Endodermal cell (in vitro differentiated cells): Measurements from ENCODE around the gene MIGA2. TPM values are rescaled to one million over a fixed set of nuclear protein-coding genes. Genes with fewer than 3 reads are reported as not detected.

ENCODE experiments used
- DNase-seq: peaks from one replicate; pipeline ENCODE4 v3.0.0-alpha.2; 2017
- H3K27ac ChIP-seq: 2 replicates; pipeline ENCODE4 v1.5.1; 2013; ENCODE audit warnings: mild to moderate bottlenecking, low read depth, low read length, moderate library complexity
- H3K27me3 ChIP-seq: 2 replicates; pipeline ENCODE4 v1.6.1; 2013; ENCODE audit warnings: mild to moderate bottlenecking, low read length, moderate library complexity; ENCODE audit not compliant: insufficient read depth, control insufficient read depth, poor library complexity, severe bottlenecking
- H3K36me3 ChIP-seq: 2 replicates; pipeline ENCODE4 v1.7.0; 2013; ENCODE audit warnings: mild to moderate bottlenecking, low read length, moderate library complexity; ENCODE audit not compliant: control insufficient read depth, insufficient read depth
- H3K4me1 ChIP-seq: one replicate; pipeline ENCODE4 v1.7.0; 2013; ENCODE audit warnings: low read length; ENCODE audit not compliant: control insufficient read depth, insufficient read depth
- H3K4me3 ChIP-seq: 2 replicates; pipeline ENCODE4 v1.5.1; 2013; ENCODE audit warnings: mild to moderate bottlenecking, low read length, moderate library complexity
- H3K9ac ChIP-seq: 2 replicates; pipeline ENCODE4 v1.6.1; 2013; ENCODE audit warnings: mild to moderate bottlenecking, low read length, moderate library complexity; ENCODE audit not compliant: poor library complexity, severe bottlenecking; ENCODE audit errors: extremely low read depth
- H3K9me3 ChIP-seq: 2 replicates; pipeline ENCODE4 v1.6.1; 2013; ENCODE audit warnings: mild to moderate bottlenecking, low read length, moderate library complexity; ENCODE audit not compliant: control insufficient read depth
- H3K27ac Mint-ChIP-seq: 2 replicates; pipeline ENCODE4 v1.8.0; 2020; ENCODE audit warnings: mixed read lengths
- H3K27me3 Mint-ChIP-seq: 2 replicates; pipeline ENCODE4 v1.8.0; 2021; ENCODE audit warnings: mild to moderate bottlenecking, mixed read lengths; ENCODE audit not compliant: insufficient read depth
- H3K36me3 Mint-ChIP-seq: 2 replicates; pipeline ENCODE4 v1.8.0; 2020; ENCODE audit warnings: low read depth, mixed read lengths
- H3K4me1 Mint-ChIP-seq: 2 replicates; pipeline ENCODE4 v1.8.0; 2020; ENCODE audit warnings: mixed read lengths
- H3K4me3 Mint-ChIP-seq: 2 replicates; pipeline ENCODE4 v1.8.0; 2020; ENCODE audit warnings: mild to moderate bottlenecking, moderate library complexity, mixed read lengths
- H3K9me3 Mint-ChIP-seq: 2 replicates; pipeline ENCODE4 v1.8.0; 2020; ENCODE audit warnings: mild to moderate bottlenecking, mixed read lengths
- CTCF ChIP-seq: fragments of 200-600 bp; sonication (generic); conservative IDR thresholded peaks from 2 replicates; pipeline ENCODE4 v1.5.0; 2021; ENCODE audit warnings: antibody characterized with exemption, mild to moderate bottlenecking
- WGBS, 2 experiments: methylation state at CpG; one replicate each; pipeline versions ENCODE4 v1.1.5 to v1.1.7; 2013; ENCODE audit warnings: missing lambda C conversion rate in 2 of 2, mixed read lengths in 1 of 2; ENCODE audit not compliant: insufficient coverage in 1 of 2, insufficient read length in 1 of 2; 5-methylcytosine and 5-hydroxymethylcytosine counted together
- total RNA-seq, 2 donors: library from RNA; stranded (reverse); fragmentation: NEBNext Ultra II Directional in 1 of 2; extraction: Animal tissue kit (Norgen Biotek cat#: 25700) in 1 of 2; gene quantifications; 2 replicates in 1 of 2; 3 replicates in 1 of 2; pipeline ENCODE4 v1.2.1, GENCODE V29; 2021

MIGA2 gene
- total RNA-seq, 2 donors from 2014 or later: 41.4 to 41.5 TPM

- Mint-ChIP-seq H3K36me3 (peaks cover 35% of the 10 kb centered on the region), H3K4me3 (no peak overlapping the region), H3K4me1 (no peaks in the 10 kb centered on the region), H3K27ac (no peak overlapping the region), H3K9me3 (no peaks in the 10 kb centered on the region), H3K27me3 (no peaks in the 10 kb centered on the region)
- no peaks in the 10 kb centered on the region for H3K9me3 ChIP-seq
- H3K9ac ChIP-seq: no peak overlapping the region
- no peak for TF ChIP-seq CTCF
- DNase-seq: no peak
- 86 to 95% methylated on average over 9 to 11 of the region's 11 CpGs for WGBS, 2 experiments
- H3K27ac ChIP-seq: no peak overlapping the region
- H3K27me3 ChIP-seq: no peaks in the 10 kb centered on the region
- no peak overlapping the region for H3K4me3 ChIP-seq
- H3K36me3 ChIP-seq: peaks cover 29% of the 10 kb centered on the region
- H3K4me1 ChIP-seq: no peaks in the 10 kb centered on the region
Measured at GRCh38 chr9:129013674-129014073, 22.8 kb upstream of the MIGA2 start.

- Mint-ChIP-seq H3K27me3 (no peaks in the 10 kb centered on the region), H3K4me1 (no peaks in the 10 kb centered on the region), H3K36me3 (peaks cover 39% of the 10 kb centered on the region), H3K9me3 (no peaks in the 10 kb centered on the region), H3K4me3 (no peak overlapping the region), H3K27ac (no peak overlapping the region)
- TF ChIP-seq CTCF: no peak
- Histone ChIP-seq H3K4me3 (no peak overlapping the region), H3K9ac (no peak overlapping the region), H3K4me1 (no peaks in the 10 kb centered on the region), H3K27ac (no peak overlapping the region), H3K27me3 (no peaks in the 10 kb centered on the region), H3K36me3 (peaks cover 29% of the 10 kb centered on the region), H3K9me3 (no peaks in the 10 kb centered on the region)
- no peak for DNase-seq
- 94 to 100% methylated on average over 3 to 11 of the region's 11 CpGs for WGBS, 2 experiments
Measured at GRCh38 chr9:129014124-129014523, 22.3 kb upstream of the MIGA2 start.

- Mint-ChIP-seq H3K36me3 (peaks cover 40% of the 10 kb centered on the region), H3K4me1 (no peaks in the 10 kb centered on the region), H3K9me3 (no peaks in the 10 kb centered on the region), H3K27me3 (no peaks in the 10 kb centered on the region), H3K4me3 (no peak overlapping the region), H3K27ac (no peak overlapping the region)
- Histone ChIP-seq H3K4me3 (no peak overlapping the region), H3K27me3 (no peaks in the 10 kb centered on the region), H3K4me1 (no peaks in the 10 kb centered on the region), H3K9me3 (no peaks in the 10 kb centered on the region), H3K27ac (no peak overlapping the region), H3K9ac (no peak overlapping the region), H3K36me3 (peaks cover 29% of the 10 kb centered on the region)
- TF ChIP-seq CTCF: no peak
- WGBS, 2 experiments: 87 to 97% methylated on average over 7 to 8 of the region's 8 CpGs
- no peak for DNase-seq
Measured at GRCh38 chr9:129014608-129015007, 21.8 kb upstream of the MIGA2 start.
